GM21723 (cell line): ENCODE results near the gene ZNF560.
"Not testable (repeated sequence)": the region's sequence is repeated elsewhere in the genome, so short reads cannot be mapped to it uniquely, and the experiment has no call there.

Source experiments
- ATAC-seq: cut with Tn5 transposase; IDR thresholded peaks from one replicate; pipeline ENCODE4 v1.9.1; 2021; ENCODE audit warnings: mild to moderate bottlenecking, moderate library complexity; ENCODE audit not compliant: unreplicated experiment

Gene ZNF560

DNA sequence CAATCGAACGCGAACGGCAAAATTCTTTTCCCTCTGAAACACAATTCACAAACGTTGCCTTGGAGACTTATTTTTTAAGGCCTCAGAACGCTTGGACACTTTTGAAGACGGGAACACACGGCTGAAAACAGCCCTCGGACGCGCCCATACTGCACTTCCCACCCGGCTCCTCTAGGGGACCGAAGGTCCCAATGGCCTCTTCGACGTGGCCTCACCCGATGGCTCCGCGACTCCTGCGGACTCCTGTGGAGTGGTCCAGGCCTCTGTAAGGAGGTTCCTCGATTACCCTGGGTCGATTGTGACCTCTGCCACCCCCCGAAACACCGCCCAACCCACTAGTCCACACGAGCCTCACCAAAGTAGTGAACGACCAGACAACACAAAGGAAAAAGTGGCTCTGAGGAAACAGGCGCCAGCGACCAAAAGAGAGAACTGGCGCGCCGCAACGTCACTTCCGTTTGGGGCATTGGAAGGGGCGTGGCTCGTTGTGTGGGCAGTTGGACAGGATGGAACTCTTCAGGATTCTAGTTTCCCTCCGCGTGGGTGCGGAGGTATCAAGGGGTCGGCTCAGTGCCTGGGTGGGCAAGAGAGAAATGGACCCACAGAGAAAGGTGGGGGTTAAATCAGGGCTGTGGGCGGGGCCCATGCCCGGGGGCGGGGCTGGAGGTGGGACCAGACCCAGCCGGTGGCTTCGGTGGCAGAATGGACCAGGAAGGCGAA lies at the start of gene ZNF560:
Gene ZNF560, minus strand, starts transcription at position 434 of the 720 bp plus-strand sequence. CDS start 23,303 bp downstream, outside the sequence.
- no peak for ATAC-seq

DNA sequence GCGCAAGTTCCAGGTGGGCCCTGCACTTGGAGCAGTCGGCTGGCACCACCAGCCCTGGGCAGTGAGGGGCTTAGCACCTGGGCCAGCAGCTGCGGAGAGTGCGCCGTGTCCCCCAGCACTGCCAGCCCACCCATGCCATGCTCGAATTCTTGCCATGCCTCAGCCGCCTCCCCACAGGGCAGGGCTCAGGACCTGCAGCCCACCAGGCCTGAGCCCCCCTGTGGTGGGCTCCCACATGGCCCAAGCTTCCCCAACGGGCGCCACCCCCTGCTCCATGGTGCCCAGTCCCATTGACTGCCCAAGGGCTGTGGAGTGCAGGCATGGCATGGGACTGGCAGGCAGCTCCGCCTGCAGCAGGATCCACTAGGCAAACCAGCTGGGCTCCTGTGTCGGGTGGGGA lies 49.5 kb upstream of the ZNF560 start:
- ATAC-seq: no peak

DNA sequence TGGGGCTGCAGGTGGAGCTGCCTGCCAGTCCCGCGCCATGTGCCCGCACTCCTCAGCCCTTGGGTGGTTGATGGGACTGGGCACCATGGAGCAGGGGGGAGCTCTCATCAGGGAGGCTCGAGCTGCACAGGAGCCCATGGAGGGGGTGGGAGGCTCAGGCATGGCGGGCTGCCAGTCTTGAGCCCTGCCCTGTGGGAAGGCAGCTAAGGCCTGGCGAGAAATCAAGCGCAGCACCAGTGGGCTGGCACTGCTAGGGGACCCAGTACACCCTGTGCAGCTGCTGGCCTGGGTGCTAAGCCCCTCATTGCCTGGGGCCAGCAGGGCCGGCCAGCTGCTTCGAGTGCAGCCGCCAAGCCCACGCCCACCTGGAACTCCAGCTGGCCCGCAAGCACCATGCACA lies 42.9 kb upstream of the ZNF560 start:
- ATAC-seq: not testable (repeated sequence)

DNA sequence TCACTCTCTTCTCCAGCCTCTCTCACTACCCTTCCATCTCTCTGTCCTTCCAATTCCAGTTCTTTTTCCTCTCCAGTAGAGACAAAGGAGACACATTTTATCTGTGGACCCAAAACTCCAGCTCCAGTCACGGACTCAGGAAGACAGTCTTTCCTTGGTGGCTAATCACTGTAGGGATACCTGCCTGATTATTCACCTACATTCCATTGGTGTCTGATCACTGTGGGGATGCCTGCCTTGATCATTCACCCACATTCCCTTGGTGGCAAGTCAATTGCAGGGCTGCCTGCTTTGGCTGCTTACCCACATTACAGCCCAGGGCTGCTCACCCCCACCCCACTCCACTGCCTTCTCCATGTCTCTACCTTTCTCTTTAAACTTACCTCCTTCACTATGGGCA lies 41.5 kb upstream of the ZNF560 start:
- not testable (repeated sequence) for ATAC-seq

DNA sequence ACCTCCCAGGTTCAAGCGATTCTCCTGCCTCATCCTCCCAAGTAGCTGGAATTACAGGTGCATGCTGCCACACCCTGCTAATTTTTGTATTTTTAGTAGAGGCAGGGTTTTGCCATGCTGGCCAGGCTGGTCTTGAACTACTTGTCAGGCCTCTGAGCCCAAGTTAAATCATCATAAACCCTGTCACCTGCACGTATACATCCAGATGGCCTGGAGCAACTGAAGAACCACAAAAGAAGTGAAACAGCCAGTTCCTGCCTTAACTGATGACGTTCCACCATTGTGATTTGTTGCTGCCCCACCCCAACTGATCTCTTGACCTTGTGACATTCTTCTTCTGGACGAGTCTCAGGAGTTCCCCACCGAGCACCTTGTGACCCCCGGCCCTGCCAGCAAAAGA lies 40.8 kb upstream of the ZNF560 start:
- ATAC-seq: not testable (repeated sequence)

DNA sequence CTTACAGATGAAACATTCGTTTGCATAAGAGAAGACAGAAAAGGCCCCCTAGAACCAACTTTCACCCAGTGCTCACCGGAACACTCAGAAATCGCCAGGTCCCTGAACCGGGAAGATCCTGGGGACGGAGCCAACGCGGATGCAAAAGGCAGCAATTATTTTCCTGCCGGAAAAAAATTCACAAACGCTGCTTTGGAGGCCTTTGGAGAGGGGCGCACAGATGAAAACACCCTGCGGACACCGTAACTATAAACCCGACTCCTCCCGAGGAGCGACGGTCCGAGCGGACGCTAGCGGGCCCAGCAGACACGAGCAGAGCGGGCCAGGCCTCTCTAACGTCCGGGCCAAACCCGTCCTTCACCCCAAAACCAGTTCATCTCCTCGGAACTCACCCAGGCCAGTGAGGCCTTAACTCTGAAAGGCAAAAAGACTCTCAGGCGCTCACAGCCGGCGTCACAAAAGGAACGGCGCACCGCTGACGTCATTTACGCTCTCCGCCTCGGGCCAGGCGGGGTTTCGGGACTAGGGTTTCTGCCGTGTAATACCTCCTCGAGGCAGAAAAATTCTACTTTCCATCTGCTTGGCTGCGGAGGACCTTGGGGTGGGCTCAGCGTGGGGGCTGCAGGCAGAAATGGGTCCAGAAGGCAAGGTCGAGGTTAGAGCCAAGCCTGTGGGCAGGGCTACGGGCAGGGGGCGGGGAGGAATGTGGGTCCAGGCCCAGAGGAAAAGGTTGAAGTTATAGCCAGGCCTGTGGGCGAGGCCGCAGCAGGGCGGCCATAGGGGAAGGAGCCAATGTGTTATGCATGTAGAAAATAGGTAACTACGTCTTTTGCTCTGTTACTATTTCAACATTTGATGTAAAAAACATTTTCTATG lies 40.0 kb upstream of the ZNF560 start, which contains the start of gene ZNF426:
Gene ZNF426, minus strand, starts transcription at position 463 of the 876 bp plus-strand sequence. CDS start 2,413 bp downstream, outside the sequence.
- peak; percentile 61 for ATAC-seq

DNA sequence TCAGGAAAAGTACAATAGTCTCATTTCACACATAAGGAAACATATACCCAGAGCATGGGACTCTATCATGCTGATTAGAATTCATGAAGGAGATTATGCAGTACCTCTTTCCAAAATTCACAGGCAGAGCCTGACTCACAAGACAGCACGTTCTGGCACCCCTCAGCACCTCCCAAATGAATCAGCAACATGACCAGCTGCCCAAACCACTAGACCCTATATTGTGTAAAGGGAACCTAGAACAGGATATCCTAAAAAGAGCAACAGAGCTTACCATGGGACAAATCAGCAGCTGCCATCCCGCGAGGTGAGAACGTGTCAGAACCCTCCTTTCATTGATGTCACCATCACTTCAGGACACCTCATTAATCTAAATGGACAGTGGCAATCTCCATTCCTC lies 37.5 kb upstream of the ZNF560 start:
- no peak for ATAC-seq

DNA sequence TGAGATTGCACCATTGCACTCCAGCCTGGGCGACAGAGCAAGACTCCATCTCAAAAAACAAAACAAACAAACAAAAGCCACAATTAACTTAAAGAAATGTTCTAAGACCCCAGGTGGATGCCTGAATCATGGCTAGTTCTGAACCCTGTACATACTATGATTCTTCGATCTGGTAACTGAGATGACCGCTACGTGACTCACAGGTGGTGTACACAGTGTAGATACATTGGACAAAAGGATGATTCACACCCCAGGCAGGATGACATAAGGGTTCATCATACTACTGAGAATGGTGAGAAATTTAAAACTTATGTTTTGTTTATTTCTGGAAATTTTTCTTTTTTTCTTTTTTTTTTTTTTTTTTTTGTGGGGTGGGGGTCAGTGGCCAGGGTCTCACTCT lies 33.5 kb upstream of the ZNF560 start:
- ATAC-seq: no peak

DNA sequence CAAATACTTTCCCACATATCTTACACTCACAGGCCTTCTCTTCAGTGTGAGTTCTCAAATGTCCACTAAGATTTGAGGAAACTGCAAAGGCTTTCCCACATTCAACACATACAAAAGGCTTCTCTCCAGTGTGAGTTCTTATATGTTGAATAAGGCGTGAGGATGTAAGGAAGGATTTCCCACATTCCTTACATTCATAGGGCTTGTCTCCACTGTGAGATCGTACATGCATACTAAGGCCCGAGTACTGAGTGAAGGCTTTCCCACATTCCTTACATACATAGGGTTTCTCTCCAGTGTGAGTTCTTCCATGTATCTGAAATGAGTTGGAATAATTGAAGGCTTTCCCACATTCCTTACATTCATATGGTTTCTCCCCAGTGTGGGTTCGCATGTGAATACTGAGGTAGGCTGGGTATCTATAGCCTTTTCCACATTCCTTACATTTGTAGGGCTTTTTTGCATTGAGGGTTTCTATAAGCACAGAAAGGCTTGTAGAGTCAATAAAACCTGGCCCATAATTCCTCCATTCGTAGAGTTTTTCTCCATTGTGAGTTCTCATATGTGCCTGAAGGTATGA lies 30.4 kb upstream of the ZNF560 start:
- ATAC-seq: no peak

DNA sequence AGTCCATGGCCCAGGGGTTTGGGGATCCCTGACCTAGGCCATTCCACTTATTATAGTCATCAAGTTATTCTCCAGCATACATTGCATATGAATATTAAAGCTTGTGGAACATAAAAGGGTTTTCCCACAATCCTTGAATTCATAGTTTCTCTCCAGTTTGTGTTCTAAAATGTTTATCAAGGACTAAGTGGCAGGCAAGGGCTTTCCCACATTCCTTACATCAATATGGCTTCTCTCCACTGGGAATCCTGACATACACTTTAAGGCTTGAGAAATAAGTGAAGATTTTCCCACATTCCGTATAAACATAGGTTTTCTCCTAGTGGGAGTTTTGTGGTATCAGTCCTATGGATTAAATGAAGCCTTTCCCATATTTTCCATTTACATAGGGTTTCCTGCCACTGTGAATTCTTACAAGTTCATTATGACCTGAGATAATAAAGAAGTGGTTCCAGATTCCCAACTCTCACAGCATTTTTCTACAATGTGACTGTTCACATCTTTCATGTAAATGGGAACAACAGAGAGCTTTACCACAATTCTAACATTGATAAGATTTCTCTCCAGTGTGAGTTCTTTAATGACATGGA lies 25.6 kb upstream of the ZNF560 start:
- ATAC-seq: no peak

DNA sequence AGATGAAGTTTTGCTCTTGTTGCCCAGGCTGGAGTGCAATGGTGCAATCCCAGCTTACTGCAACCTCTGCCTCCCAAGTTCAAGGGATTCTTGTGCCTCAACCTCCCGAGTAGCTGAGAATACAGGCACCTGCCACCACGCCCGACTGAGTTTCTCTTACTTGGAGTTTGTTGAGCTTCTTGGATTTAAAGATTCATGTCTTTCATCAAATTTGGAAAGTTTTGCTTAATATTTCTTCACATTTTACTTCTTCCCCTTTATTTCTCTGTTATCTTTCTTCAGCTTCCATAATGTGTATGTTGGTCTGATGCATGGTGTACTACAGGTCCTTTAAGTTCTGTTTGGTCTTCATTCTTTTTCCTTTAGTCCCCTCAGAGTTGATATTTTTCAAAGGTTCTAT lies 8.9 kb upstream of the ZNF560 start:
- no peak for ATAC-seq

DNA sequence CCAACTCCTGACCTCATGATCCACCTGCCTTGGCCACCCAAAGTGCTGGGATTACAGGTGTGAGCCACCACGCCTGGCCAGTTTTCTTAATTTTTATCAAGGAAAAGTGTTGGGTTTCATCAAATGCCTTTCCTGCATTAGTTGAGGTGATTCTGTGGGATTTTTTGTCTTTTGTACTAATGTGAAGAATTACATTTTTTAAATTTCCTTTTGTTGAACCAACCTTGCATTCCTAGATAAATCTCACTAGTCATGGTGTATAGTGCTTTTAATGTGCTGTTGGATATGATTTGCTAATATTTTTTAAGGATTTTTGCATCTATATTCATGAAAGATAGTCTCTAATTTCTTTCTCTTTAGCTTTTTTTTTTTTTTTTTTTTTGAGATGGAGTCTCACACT lies 2.4 kb upstream of the ZNF560 start:
- no peak for ATAC-seq

DNA sequence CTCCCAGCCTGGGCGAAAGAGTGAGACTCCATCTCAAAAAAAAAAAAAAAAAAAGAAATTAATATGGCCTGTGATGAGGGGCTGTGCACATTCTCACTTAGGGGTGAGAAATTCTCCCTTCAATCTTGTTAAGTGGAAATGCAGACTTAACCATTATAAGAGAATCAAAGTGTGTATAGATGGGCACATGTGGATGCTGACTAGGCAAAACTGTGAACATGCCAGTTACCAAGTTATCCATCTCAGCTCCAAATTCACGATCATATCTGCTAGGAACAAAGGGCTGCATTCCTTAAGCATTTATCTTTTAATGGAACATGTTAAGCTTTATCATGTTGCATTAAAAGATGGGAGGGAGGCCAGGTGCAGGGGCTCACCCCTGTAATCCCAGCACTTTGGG lies 4.3 kb downstream of the ZNF560 start:
- no peak for ATAC-seq

DNA sequence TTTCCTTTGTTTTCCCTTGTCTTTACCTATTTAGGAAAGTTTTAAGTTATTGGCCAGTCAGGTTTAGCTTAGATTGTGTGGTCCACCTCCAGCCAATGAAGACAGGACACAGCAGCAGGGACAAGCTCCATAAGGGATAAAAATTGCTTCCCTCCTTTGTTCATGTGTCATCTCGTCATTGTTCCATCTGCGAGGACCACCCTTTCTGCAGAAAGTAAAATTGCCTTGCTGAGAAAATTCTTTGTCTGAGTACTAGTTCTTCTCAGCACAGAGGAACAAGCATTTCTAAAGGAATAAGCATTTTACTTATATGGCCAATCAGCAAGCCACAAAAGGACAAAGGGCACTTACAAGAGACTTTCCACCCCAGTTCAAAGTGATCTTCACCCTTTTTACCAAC lies 11.4 kb downstream of the ZNF560 start:
- ATAC-seq: no peak

DNA sequence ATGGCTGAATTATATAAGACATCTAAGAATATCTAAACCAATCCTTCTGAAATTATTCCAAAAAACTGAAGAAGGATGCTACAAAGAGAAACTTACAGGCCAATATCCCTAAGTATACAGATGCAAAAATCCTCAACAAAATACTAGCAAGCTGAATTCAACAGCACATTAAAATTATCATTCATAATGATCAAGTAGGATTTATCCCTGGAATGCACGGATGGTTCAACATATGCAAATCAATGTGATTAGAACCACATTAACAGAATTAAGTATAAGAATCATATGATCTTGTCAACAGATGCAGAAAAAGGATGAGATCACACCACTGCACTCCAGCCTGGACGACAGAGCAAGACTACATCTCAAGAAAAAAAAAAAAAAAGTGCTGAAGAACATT lies 13.3 kb downstream of the ZNF560 start:
- ATAC-seq: no peak

DNA sequence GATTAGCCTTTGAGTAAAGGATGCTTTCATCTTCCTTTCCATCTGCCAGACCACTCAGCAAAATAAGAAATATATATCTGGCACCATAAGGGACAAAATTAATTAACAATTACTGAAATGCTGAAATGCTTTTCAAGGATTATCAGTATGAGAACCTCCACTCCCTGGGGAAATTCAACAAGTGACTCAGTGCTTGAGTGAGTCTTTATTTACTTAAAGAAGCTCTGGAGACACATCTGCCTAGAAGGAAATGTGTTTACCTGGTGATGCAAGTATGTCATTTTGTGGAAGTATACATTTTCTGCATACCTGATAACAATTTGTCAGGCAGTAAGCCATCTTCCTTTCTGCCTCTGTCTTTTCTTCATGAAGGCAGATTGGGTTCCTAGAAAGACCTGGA lies 23.4 kb downstream of the ZNF560 start:
- no peak for ATAC-seq

DNA sequence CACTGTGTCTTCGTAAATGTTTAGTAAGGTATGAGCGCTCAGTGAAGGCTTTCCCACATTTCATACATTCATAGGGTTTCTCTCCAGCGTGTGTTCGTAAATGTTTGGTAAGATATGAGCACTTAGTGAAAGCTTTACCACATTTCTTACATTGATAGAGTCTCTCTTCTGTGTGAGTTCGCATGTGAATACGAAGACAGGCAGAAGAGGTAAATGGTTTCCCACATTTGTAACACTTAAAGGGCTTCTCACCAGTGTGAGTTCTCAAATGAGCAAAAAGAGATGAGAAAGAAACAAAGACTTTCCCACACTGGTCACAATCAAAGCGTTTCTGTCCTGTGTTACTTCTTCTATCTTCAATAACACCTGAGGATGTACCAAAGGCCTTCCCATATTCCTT lies 31.3 kb downstream of the ZNF560 start:
- no peak for ATAC-seq

DNA sequence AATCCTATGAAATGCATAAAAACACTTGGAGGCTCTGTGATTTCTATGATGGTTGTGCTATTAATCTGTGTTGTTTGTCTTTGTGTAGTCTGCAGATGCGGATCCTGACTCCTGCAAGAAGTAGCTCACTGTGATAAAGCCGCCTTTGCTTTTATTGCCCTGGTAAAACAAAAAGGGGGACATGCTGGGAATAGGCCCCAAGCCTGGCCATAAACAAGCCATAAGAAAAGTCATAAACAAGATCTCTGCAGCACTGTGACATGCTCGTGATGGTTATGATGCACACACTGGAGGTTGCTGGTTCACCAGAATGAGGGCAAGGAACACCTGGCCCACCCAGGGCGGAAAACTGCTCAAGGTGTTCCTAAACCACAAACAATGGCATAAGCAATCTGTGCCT lies 36.5 kb downstream of the ZNF560 start:
- ATAC-seq: no peak

DNA sequence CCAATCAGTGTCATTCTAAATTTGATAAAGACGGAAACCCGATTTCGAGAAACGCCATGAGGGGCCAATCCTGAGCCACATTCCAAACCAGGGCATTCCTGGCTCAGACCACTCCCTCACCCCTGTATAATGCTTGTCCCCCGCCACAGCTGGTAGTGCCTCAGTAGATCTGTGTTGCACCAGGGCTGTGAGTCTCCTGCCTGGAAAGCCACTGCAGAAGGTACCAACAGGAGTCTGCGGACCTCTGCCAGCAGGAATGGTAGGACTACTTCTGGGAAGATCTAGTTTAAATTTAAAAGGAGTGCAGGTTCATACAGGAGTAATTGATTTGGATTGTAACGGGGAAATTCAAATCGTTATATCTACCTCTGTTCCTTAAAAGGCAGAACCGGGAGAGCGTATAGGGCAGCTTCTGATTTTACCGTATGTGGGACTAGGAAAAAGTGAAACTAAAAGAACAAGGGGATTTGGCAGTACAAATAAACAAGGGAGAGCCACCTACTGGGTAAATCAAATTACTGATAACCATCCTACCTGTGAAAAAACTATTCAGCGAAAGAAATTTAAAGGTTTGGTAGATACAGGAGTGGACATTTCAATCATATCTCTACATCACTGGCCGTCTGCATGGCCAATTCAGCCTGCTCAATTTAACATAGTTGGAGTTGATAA lies 42.3 kb downstream of the ZNF560 start:
- no peak for ATAC-seq

DNA sequence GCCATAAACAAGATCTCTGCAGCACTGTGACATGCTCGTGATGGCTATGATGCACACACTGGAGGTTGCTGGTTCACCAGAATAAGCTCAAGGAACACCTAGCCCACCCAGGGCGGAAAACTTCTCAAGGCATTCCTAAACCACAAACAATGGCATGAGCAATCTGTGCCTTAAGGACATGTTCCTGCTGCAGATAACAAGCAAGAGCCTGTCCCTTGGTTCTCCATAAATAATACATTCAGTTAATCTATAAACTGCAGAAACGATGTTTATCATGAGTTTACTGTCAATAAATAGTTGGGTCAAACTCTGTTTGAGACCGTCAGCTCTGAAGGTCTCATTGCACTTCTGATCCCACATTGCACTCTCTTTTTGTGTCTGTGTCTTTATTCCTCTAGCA lies 44.5 kb downstream of the ZNF560 start:
- ATAC-seq: no peak

DNA sequence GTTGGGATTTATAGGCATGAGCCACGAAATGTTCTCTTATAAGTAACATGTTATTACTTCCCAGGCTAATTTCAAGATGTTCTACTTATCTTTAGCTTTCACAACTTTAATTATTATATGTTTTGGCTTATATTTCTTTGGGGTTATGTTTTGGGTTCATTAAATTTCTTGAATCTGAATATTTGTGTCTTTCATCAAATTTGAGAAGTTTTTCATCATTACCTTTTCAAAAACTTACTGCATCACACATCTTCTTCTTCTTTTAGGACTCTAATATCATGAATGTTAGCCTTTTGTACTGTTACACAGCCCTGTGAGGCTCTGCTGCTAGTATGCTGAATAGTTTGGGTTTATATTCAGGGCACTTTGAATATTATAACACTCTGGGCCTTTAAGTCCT lies 53.4 kb downstream of the ZNF560 start:
- no peak for ATAC-seq
